NCI-H1092 treated with DMSO at 0.1 percent for 48 hours (cell line): ENCODE data around the gene IGLON5.

Experiments used
- DNase-seq: peaks from one replicate; lab custom pipeline; 2025; lab: John Stamatoyannopoulos, UW

IGLON5 gene

DNA sequence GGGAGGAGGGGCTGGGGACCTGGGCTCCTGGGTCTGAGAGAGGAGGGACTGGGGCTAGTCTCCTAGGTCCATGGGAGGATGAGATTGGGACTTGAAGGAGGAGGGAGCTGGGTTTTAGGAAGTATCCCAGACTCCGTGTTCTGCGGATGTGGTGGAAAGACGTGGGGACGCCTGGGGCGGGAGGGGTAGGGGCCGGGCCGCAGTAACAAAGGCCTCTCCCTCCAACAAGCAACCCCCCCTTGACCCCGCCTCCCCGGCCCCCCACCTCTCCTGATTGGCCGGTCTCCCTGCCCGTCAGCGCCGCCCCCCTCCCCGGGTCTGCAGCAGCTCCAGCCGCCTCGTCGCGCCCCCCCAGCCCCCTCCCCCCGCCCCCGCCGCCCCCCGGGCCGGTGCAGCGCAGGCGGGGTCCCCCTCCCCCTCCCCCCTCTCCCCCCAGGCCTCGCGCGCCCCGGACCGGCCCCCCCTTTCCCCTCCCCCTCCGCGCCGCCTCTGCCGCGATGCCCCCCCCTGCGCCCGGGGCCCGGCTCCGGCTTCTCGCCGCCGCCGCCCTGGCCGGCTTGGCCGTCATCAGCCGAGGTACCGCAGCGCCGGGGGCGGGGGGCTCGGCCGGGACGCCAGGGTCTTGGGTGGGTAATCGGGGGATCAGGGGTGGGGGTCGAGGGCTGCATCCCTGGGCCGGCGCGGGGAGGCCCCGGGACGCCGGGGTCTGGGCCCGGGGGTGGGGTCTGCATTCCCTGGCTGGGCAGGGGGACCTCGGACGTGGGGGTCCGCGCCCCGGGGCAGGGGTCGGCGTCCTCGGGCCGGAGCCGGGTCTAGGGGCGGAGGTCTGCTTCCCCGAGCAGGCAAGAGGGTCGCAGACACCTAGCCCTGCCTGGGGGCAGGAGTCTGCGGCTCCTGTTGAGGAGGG is at the start of gene IGLON5:
TSS of gene IGLON5 (plus strand) at position 294 of the 907 bp plus-strand sequence. CDS start at position 498, 204 bp downstream.
- DNase-seq = no peak

DNA sequence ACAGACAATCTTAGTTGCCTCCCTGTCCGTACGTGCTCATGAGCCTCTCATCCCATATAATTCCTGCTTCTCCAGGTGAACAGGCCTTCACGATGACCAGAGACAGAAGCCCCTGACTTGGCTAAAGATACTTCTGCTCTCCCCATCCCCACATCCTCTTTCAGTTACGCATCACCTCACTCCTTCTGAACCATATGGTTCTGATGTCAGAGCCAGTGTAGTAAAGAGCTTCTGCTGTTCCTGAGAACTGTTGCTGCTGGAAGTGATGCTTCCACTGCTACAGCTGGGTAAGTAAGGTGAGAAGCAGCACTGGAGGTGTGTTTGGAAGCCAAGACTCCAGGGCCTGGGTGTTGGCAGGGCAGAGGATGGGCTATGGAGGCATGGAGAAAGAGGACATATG is 47.6 kb upstream of the IGLON5 start:
- no peak for DNase-seq

DNA sequence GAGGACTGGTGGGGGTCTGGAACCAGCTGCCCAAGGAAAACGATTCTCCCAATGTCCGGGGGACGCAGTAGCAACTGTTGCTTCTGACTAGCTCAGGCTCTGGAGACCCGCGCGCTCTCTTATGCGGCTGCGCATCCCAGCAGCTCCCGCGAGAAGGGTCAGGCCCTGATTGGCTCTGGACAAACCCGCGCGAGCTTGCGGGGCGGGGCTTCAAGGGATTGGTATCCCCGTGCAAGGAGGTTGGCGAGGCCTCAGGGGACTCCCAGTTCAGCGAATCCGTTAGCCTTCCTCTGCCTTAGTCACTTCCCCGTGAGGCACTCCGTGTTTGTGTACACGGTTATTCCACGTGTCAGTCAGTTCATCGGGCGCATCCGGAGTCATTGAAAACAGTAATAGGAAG is 40.4 kb upstream of the IGLON5 start:
- DNase-seq = no peak

DNA sequence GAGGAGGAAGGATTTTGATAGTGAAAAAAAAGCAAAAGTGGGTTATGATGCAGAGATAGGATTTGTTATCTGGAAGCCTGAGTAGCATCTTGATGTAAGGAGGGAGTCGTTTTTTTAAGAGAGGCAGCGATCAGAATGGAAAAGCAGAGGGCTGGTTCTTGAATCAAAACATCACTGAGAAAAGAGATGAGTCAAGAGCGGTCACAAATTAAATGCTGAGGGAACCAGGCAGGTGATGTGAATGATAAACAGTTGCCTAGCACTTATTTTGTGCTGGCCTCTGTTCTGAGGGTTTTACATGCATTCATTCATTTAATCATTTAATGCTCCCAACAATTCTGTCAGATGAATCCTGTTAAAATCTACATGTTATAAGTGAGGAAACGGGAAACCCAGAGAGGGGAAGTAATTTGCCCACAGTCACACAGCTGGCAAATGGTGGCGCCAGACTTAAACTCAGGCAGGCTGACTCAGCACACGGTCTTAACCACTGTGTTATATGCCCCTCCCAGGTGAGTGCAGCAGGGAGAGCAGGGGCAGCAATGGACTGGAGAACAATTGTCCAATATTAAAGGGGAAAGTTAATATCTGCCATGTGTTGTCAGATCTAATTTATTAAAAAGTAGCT is 39.1 kb upstream of the IGLON5 start:
- no peak for DNase-seq

DNA sequence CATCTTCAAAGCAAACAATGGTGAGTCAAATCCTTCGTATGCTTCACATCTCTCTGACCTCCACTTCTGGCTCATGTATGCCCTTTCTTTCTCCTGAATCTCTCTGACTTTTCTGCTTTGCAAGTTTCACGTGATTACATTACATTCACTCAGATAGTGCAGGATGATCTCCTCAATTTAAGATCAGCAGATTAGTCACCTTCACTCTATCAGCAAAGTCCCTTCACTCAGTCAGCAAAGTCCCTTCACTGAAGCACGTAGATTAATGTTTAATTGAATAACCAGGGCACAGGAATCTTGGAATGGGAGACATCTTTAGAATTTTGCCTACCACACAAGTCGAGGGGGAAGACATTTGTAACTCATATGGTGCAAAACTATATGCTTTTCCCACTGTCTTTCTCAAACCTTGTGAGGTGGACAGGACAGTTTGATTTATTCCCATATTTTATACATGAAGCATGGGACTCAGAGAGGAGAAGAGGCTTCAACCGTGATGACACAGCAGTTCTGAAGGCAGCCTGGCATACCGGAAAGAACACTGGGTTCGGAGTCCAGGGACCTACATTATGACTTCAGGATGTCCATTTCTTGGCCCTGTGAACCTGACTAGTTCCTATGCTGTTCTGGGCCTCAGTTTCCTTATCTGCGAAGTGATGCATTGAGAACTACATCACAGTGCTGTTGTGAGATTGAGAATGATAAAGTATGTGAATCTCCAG is 37.2 kb upstream of the IGLON5 start:
- DNase-seq = no peak

DNA sequence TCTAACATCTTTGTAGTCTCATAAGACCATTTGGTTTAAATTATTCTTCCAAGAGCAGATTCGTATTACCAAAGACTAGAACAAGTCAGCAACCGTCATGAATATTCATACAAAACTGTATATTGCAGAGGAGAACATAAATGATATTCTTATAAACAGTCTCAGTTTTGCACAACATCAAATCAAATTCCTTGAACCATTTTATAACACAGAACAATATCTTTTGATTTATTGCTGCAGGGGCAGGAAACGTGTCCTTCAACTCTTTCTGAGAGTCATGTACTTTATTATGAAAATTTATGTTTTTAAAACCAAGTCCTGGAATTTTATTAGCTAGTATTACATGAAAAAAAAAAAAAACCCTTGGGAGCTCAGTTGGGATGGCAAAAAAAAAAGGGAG is 34.3 kb upstream of the IGLON5 start:
- DNase-seq = no peak

GRCh38 chr19:51282335-51282734 is 29.1 kb upstream of the IGLON5 start:
- no peak for DNase-seq

DNA sequence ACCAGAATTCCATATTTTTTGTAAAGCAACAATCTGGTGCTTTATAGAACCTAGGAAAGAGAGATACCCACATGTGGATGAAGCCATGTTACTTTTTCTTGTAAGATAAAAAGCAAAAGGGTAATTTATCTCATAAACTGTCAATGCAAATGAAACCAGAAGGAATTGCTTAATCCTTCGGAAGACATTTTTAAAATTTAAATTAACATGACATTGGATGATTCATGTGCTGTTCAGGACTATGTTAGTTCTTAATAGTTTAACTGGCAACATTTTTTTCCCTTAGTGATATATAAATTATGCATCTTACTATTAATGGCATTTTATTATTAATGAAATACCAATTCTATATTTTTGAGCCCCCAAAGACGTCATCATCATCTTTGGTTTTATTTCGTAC is 25.8 kb upstream of the IGLON5 start:
- DNase-seq = no peak

DNA sequence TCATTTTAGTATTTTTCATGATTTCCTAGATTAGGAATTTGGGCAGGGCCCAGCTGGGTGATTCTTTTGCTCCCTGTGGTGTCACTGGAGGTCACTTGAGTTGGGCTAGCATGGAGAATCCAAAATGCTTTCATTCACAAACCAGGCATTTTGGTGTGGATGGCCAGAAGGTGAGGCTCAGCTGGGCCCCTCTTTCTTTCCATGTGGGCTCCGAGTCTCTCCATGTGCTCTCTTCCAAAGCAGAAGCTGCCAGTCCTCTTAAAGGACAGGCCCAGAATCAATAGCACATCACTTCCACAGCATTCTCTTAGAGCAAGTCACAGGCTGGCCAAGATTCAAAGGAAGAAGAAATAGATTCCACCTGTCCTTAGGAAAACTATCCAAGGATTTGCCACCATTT is 21.8 kb upstream of the IGLON5 start:
- DNase-seq = no peak

GRCh38 chr19:51292971-51293370 is 18.5 kb upstream of the IGLON5 start:
- DNase-seq = no peak

GRCh38 chr19:51293571-51294210 is 17.8 kb upstream of the IGLON5 start:
- DNase-seq = no peak

- no peak for DNase-seq
Measured at GRCh38 chr19:51294211-51294976, 17.1 kb upstream of the IGLON5 start.

DNA sequence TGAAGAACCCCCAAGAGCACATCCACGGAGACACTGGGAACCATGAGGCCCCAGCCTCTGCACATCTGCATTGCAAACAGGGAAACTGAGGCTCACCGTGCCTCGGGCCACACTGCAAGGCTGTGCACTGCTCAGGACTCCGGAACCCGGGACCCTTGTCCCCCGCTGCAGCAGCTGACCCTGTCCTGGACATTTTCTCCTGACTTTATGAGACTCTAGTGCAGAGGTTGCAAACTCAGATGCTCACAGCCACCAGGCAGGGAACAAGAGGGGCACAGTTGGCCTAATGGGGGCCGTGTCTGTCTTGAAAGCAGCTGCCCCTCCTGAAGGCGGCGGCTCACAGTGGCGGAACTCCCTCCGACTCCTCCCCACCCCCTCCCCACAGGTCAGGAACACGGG is 16.5 kb upstream of the IGLON5 start:
- no peak for DNase-seq

GRCh38 chr19:51295382-51296126 is 15.9 kb upstream of the IGLON5 start:
- DNase-seq = no peak

- no peak for DNase-seq
Measured at GRCh38 chr19:51296336-51297093, 14.9 kb upstream of the IGLON5 start.

DNA sequence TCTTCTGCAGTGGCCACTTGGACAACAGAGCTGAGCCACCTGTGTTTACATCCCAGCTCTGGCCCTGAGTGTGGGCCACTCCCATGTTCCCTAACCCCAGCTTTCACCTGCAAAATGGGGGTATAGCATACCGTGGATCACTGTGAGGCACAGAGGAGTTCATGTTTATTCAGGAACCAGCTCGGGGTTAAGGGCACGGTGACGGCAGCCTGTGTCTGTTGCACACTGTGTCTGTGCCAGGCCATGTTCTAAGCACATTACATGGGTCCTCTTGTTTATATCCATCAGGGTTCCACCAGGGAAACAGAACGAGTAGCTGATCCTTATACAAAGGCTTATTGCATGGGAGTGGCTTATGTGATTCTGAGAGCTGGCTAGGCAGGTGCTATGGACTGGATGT is 14.0 kb upstream of the IGLON5 start:
- no peak for DNase-seq

GRCh38 chr19:51301266-51301665 is 10.2 kb upstream of the IGLON5 start:
- no peak for DNase-seq

GRCh38 chr19:51305479-51305878 is 6.0 kb upstream of the IGLON5 start:
- DNase-seq = no peak

DNA sequence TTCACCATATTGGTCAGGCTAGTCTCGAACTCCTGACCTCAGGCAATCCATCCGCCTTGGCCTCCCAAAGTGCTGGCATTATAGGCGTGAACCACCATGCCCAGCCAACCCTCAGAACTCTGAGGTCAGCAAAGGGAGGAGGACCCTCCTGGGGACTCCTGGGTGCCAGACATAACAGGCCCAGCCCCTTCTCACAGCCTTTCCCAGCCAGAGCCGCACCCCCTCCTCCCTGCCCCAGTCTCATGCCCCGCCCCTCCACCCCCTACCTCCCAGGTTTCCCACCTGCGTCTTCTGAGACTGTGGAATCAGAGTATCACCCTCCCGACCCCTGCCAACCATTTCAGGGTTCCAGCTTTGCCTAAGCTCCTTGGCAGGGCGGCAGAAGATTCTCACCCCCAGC is 5.2 kb downstream of the IGLON5 start:
- no peak for DNase-seq

GRCh38 chr19:51317376-51317775 is 5.9 kb downstream of the IGLON5 start:
- DNase-seq = no peak
